Tibial nerve (tissue), 3 donors: Measurements from ENCODE around the gene GARS1.

Experiments used
- POLR2A ChIP-seq, 2 donors: fragments of 450-650 bp; IDR thresholded peaks; one replicate each; pipeline ENCODE4 v1.6.1; 2017; ENCODE audit warnings: antibody characterized with exemption in 2 of 2, mild to moderate bottlenecking in 2 of 2, moderate library complexity in 2 of 2
- TF ChIP-seq, protein P1 (sequence below), 5 experiments: fragments of 200-600 bp in 3 of 5; fragments of 450-650 bp in 2 of 5; sonication (generic) in 3 of 5; IDR thresholded peaks; one replicate each; pipeline ENCODE4 v1.5.1; 2016 to 2019; ENCODE audit warnings: antibody characterized with exemption in 5 of 5, mild to moderate bottlenecking in 3 of 5, moderate library complexity in 2 of 5

DNA sequence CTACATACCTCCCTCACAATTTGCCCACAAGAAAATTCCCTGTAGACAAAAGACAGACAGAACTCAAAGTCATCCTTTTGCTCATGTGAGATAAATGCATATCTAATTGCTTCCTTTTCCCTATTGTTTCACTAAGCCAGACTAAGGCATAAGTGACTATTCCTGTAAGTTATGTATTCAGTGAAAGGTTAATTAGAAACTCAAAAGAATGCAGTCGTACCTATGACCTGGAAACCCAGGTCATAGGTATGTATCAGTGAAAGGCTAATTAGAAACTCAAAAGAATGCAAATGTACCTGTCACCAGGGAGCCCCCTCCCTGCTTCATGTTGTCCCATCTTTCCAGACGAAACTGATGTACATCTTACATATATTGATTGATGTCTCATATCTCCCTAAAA, 10.3 kb upstream of the GARS1 start:
- TF ChIP-seq, protein P1, sequence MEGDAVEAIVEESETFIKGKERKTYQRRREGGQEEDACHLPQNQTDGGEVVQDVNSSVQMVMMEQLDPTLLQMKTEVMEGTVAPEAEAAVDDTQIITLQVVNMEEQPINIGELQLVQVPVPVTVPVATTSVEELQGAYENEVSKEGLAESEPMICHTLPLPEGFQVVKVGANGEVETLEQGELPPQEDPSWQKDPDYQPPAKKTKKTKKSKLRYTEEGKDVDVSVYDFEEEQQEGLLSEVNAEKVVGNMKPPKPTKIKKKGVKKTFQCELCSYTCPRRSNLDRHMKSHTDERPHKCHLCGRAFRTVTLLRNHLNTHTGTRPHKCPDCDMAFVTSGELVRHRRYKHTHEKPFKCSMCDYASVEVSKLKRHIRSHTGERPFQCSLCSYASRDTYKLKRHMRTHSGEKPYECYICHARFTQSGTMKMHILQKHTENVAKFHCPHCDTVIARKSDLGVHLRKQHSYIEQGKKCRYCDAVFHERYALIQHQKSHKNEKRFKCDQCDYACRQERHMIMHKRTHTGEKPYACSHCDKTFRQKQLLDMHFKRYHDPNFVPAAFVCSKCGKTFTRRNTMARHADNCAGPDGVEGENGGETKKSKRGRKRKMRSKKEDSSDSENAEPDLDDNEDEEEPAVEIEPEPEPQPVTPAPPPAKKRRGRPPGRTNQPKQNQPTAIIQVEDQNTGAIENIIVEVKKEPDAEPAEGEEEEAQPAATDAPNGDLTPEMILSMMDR (IDR thresholded peaks at IDR 0.05) = no peak
- no peak for TF ChIP-seq POLR2A (IDR thresholded peaks at IDR 0.05)
